GM12878 (cell line): ENCODE measurements around the gene PPM1N. TPM values are rescaled to one million over a fixed set of nuclear protein-coding genes. Genes with fewer than 3 reads are reported as not detected.

Experiments used
- BMI1 ChIP-seq: fragments of 450-650 bp; IDR thresholded peaks from 2 replicates; pipeline ENCODE4 v1.6.1; 2016; ENCODE audit warnings: mild to moderate bottlenecking, moderate library complexity, borderline replicate concordance
- CBFB ChIP-seq: IDR thresholded peaks from 2 replicates; pipeline ENCODE4 v1.6.1; 2016; ENCODE audit warnings: antibody characterized with exemption, low read depth
- HDGF ChIP-seq: fragments of 450-650 bp; IDR thresholded peaks from 2 replicates; pipeline ENCODE4 v1.6.1; 2016; ENCODE audit warnings: antibody characterized with exemption
- MEF2A ChIP-seq: IDR thresholded peaks from 2 replicates; pipeline ENCODE4 v1.6.1; 2011; ENCODE audit warnings: low read depth, mild to moderate bottlenecking, low read length, moderate library complexity; ENCODE audit not compliant: insufficient read depth
- MEF2B ChIP-seq: fragments of 450-650 bp; IDR thresholded peaks from 2 replicates; pipeline ENCODE4 v1.6.1; 2018; ENCODE audit warnings: mild to moderate bottlenecking, moderate library complexity; ENCODE audit not compliant: partially characterized antibody, poor library complexity, severe bottlenecking
- NFXL1 ChIP-seq: fragments of 450-650 bp; IDR thresholded peaks from 2 replicates; pipeline ENCODE4 v1.6.1; 2017; ENCODE audit warnings: antibody characterized with exemption, mild to moderate bottlenecking, borderline replicate concordance
- PAX5 ChIP-seq: IDR thresholded peaks from 2 replicates; pipeline ENCODE4 v1.6.1; 2011; ENCODE audit warnings: low read depth, low read length, borderline replicate concordance
- SMARCA5 ChIP-seq: fragments of 450-650 bp; IDR thresholded peaks from 2 replicates; pipeline ENCODE4 v1.6.1; 2017; ENCODE audit warnings: mild to moderate bottlenecking
- SREBF2 ChIP-seq: IDR thresholded peaks from 2 replicates; pipeline ENCODE4 v1.6.1; 2012; ENCODE audit warnings: mild to moderate bottlenecking, low read length
- SUPT20H ChIP-seq: IDR thresholded peaks from 2 replicates; pipeline ENCODE4 v1.6.1; 2011; ENCODE audit warnings: low read depth, mild to moderate bottlenecking, low read length, moderate library complexity, borderline replicate concordance; ENCODE audit not compliant: control insufficient read depth
- TBL1XR1 ChIP-seq: IDR thresholded peaks from 2 replicates; pipeline ENCODE4 v1.6.1; 2012; ENCODE audit warnings: low read depth, low read length, improper control_type of control experiment
- TCF3 ChIP-seq: IDR thresholded peaks from 2 replicates; pipeline ENCODE4 v1.6.1; 2012; ENCODE audit warnings: low read depth, mild to moderate bottlenecking, low read length, borderline replicate concordance; ENCODE audit not compliant: insufficient read depth
- USF2 ChIP-seq: IDR thresholded peaks from 2 replicates; pipeline ENCODE4 v1.6.1; 2011; ENCODE audit warnings: low read depth, low read length, improper control_type of control experiment, borderline replicate concordance
- polyA plus RNA-seq, 11 experiments: library from polyadenylated mRNA; depleted of rRNA in 4 of 11; unstranded in 6 of 11; stranded (reverse) in 5 of 11; fragments of >200 nt; fragmentation: Nextera tagmentation in 4 of 11; fragmentation: Illumina TruSeq in 1 of 11; extraction: Ambion mirVana in 4 of 11; extraction: Trizol in 1 of 11; gene quantifications; 1 replicate in 1 of 11; 2 replicates in 10 of 11; pipeline versions ENCODE4 v1.2.1 to v1.2.3, GENCODE V29; 2011 to 2016; ENCODE audit warnings: inconsistent platforms in 2 of 11, missing spikeins in 2 of 11, low read depth in 1 of 11
- total RNA-seq, 4 experiments: library from RNA; depleted of rRNA in 3 of 4; stranded (reverse); fragments of >200 nt in 3 of 4; fragmentation: Illumina TruSeq in 1 of 4; extraction: Trizol in 1 of 4; gene quantifications; 2 replicates each; pipeline versions ENCODE4 v1.2.1 to v1.2.3, GENCODE V29; 2013 to 2021
- TF ChIP-seq, protein P1 (sequence below): fragments of 450-650 bp; IDR thresholded peaks from 2 replicates; pipeline ENCODE4 v1.6.1; 2017; ENCODE audit warnings: low read depth, mild to moderate bottlenecking, moderate library complexity

PPM1N gene
- total and polyA plus RNA-seq, 10 of the 15 experiments (the other 5 are each of a cell fraction or from before 2014, with no cell fraction given), result 1.6 to 5.4 (median 3.7) TPM

DNA sequence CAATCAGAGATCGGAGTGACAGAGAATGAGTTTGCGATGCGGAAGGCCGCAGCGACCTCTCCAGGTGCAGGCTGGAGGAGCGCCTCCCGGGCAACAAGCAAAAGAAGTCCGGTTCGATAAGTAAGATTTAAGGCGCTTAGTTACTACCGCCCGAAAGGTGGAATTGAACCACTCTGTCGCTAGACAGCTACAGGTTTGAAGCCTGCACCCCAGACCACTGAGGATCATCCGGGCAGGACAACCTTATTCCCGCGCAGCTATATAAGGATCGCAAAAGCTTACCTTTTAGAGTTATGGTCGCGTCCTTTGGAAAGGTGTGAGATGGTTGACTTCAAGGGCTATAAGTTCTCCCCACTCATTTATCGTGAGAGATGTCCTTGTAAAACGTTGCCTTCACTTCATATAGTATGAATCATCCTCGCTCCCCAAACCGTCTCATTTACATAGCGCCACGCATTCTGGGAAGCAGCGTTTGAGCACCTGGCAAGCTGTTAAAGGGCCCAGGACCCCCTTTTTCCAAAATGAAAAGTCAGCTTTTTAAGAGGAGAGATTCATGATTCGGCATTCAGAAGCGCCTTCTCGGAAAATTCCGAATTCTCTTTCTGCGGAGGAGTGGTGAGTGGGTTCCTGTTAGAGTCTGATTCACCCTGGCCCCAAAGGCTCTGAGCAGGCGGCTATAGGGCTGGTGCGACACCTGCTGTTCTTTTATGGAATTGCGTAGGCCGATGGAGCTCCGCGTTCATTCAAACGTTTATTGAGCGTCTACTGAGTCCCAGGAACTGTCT lies 19.6 kb upstream of the PPM1N start (continued):
- TF ChIP-seq HDGF (no peak), USF2 (no peak), MEF2B (peak; percentile 47), SREBF2 (peak; percentile 99), TBL1XR1 (peak; percentile 72; the same call in 1 of the 2 replicates), BMI1 (0 out of 2 replicates have a peak, but pooled peaks have one; percentile 22), SMARCA5 (peak; percentile 99), MEF2A (peak; percentile 56; the same call in 1 of the 2 replicates), TCF3 (peak; percentile 44; the same call in 1 of the 2 replicates), PAX5 (0 out of 2 replicates have a peak, but pooled peaks have one; percentile 17), CBFB (peak; percentile 89), NFXL1 (no peak), SUPT20H (no peak)
- TF ChIP-seq, protein P1, sequence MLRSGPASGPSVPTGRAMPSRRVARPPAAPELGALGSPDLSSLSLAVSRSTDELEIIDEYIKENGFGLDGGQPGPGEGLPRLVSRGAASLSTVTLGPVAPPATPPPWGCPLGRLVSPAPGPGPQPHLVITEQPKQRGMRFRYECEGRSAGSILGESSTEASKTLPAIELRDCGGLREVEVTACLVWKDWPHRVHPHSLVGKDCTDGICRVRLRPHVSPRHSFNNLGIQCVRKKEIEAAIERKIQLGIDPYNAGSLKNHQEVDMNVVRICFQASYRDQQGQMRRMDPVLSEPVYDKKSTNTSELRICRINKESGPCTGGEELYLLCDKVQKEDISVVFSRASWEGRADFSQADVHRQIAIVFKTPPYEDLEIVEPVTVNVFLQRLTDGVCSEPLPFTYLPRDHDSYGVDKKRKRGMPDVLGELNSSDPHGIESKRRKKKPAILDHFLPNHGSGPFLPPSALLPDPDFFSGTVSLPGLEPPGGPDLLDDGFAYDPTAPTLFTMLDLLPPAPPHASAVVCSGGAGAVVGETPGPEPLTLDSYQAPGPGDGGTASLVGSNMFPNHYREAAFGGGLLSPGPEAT, result peak; percentile 99
